K562 (cell line): ENCODE data around the gene PRPH2. TPM values are rescaled to one million over a fixed set of nuclear protein-coding genes. Genes with fewer than 3 reads are reported as not detected.

Experiments used
- BDP1 ChIP-seq: IDR thresholded peaks from 3 replicates; pipeline ENCODE4 v1.6.1; 2011; ENCODE audit not compliant: insufficient read length, insufficient read depth
- ELF2 ChIP-seq: fragments of 250-450 bp; sonication (Bioruptor Pico); IDR thresholded peaks from 2 replicates; pipeline ENCODE4 v1.5.0; 2021; ENCODE audit warnings: mild to moderate bottlenecking
- ETS2 ChIP-seq: IDR thresholded peaks from 2 replicates; pipeline ENCODE4 v1.6.1; 2016; ENCODE audit warnings: borderline replicate concordance, missing genetic modification characterization, mild to moderate bottlenecking, moderate library complexity, missing compliant biosample characterization; ENCODE audit not compliant: poor library complexity, severe bottlenecking
- HMG20A ChIP-seq: fragments of 450-650 bp; formaldehyde crosslinking; conservative IDR thresholded peaks from 2 replicates; pipeline ENCODE4 v1.4.0; 2020; ENCODE audit warnings: mild to moderate bottlenecking, mixed read lengths
- MIER1 ChIP-seq: fragments of 450-650 bp; IDR thresholded peaks from 2 replicates; pipeline ENCODE4 v1.6.1; 2016; ENCODE audit warnings: antibody characterized with exemption, mild to moderate bottlenecking, low read depth
- MTF1 ChIP-seq: fragments of 250-450 bp; sonication (Bioruptor Pico); IDR thresholded peaks from 2 replicates; pipeline ENCODE4 v1.9.0; 2021; ENCODE audit warnings: moderate library complexity, mild to moderate bottlenecking, inconsistent platforms, borderline replicate concordance
- NELFE ChIP-seq: IDR thresholded peaks from 2 replicates; pipeline ENCODE4 v1.6.1; 2011; ENCODE audit warnings: mild to moderate bottlenecking; ENCODE audit not compliant: insufficient read depth, insufficient read length
- NFIX ChIP-seq: fragments of 250-450 bp; sonication (Bioruptor Pico); IDR thresholded peaks from 2 replicates; pipeline ENCODE4 v1.4.0; 2020; ENCODE audit warnings: low read depth, mild to moderate bottlenecking, moderate library complexity
- PML ChIP-seq: IDR thresholded peaks from 2 replicates; pipeline ENCODE4 v1.6.1; 2012; ENCODE audit warnings: low read length, inconsistent platforms
- RAD51 ChIP-seq: fragments of 450-650 bp; IDR thresholded peaks from 2 replicates; pipeline ENCODE4 v1.7.1; 2016; ENCODE audit warnings: low read depth, mild to moderate bottlenecking, borderline replicate concordance
- RCOR1 ChIP-seq, 2 experiments: IDR thresholded peaks; 2 replicates each; pipeline ENCODE4 v1.6.1; 2012; ENCODE audit warnings: low read depth in 2 of 2, low read length in 2 of 2, borderline replicate concordance in 1 of 2, improper control_type of control experiment in 1 of 2
- SMARCB1 ChIP-seq: IDR thresholded peaks from 2 replicates; pipeline ENCODE4 v1.6.1; 2011; ENCODE audit warnings: improper control_type of control experiment, low read depth; ENCODE audit not compliant: insufficient read length
- SOX6 ChIP-seq: fragments of 450-650 bp; IDR thresholded peaks from 2 replicates; pipeline ENCODE4 v1.6.1; 2014; ENCODE audit warnings: mild to moderate bottlenecking
- TARDBP ChIP-seq: fragments of 450-650 bp; IDR thresholded peaks from 2 replicates; pipeline ENCODE4 v1.6.1; 2016
- XRCC3 ChIP-seq: fragments of 450-650 bp; IDR thresholded peaks from 2 replicates; pipeline ENCODE4 v1.6.1; 2017; ENCODE audit warnings: mild to moderate bottlenecking, moderate library complexity
- ZBTB1 ChIP-seq: sonication (generic); formaldehyde crosslinking; IDR thresholded peaks from 2 replicates; pipeline ENCODE4 v1.8.1; 2023; ENCODE audit warnings: missing genetic modification reagents, low read depth, mild to moderate bottlenecking, borderline replicate concordance
- ZEB2 ChIP-seq: fragments of 450-650 bp; IDR thresholded peaks from 2 replicates; pipeline ENCODE4 v1.6.1; 2016
- ZKSCAN1 ChIP-seq: fragments of 150-350 bp; IDR thresholded peaks from 2 replicates; pipeline ENCODE4 v1.6.1; 2016; ENCODE audit warnings: low read depth, low read length
- ZNF668 ChIP-seq: fragments of 250-450 bp; sonication (Bioruptor Pico); IDR thresholded peaks from 2 replicates; pipeline ENCODE4 v1.8.0; 2022; ENCODE audit warnings: mild to moderate bottlenecking, inconsistent platforms
- ZNF699 ChIP-seq: fragments of 250-450 bp; sonication (Bioruptor Pico); IDR thresholded peaks from 2 replicates; pipeline ENCODE4 v1.8.0; 2021; ENCODE audit warnings: mild to moderate bottlenecking, moderate library complexity; ENCODE audit not compliant: insufficient replicate concordance
- polyA plus RNA-seq, 8 experiments: library from polyadenylated mRNA; depleted of rRNA in 4 of 8; stranded (reverse) in 5 of 8; unstranded in 3 of 8; fragments of >200 nt; fragmentation: Nextera tagmentation in 2 of 8; fragmentation: Illumina TruSeq in 1 of 8; extraction: Ambion mirVana in 2 of 8; extraction: Trizol in 1 of 8; gene quantifications; 2 replicates each; pipeline versions ENCODE4 v1.2.1 to v1.2.3, GENCODE V29; 2011 to 2014; ENCODE audit warnings: inconsistent platforms in 1 of 8, missing spikeins in 1 of 8
- total RNA-seq, 7 experiments: library from RNA; depleted of rRNA in 6 of 7; stranded (reverse); fragments of >200 nt in 6 of 7; fragmentation: Illumina TruSeq in 2 of 7; extraction: Trizol in 2 of 7; gene quantifications; 2 replicates each; pipeline versions ENCODE4 v1.2.1 to v1.2.3, GENCODE V29; 2011 to 2021; ENCODE audit warnings: low replicate concordance in 1 of 7
- TF ChIP-seq, protein P1 (sequence below): fragments of 250-450 bp; sonication (Bioruptor Pico); IDR thresholded peaks from 2 replicates; pipeline ENCODE4 v1.4.0; 2020
- TF ChIP-seq, protein P2 (sequence below): fragments of 450-650 bp; formaldehyde crosslinking; IDR thresholded peaks from 2 replicates; pipeline ENCODE4 v1.4.0; 2020; ENCODE audit warnings: mild to moderate bottlenecking, moderate library complexity

PRPH2 gene
- total and polyA plus RNA-seq, 9 of the 15 experiments (the other 6 are each of a cell fraction or from before 2014, with no cell fraction given): 0.03 to 0.11 (median 0.03) TPM; not detected in 5

- TF ChIP-seq, protein P1, sequence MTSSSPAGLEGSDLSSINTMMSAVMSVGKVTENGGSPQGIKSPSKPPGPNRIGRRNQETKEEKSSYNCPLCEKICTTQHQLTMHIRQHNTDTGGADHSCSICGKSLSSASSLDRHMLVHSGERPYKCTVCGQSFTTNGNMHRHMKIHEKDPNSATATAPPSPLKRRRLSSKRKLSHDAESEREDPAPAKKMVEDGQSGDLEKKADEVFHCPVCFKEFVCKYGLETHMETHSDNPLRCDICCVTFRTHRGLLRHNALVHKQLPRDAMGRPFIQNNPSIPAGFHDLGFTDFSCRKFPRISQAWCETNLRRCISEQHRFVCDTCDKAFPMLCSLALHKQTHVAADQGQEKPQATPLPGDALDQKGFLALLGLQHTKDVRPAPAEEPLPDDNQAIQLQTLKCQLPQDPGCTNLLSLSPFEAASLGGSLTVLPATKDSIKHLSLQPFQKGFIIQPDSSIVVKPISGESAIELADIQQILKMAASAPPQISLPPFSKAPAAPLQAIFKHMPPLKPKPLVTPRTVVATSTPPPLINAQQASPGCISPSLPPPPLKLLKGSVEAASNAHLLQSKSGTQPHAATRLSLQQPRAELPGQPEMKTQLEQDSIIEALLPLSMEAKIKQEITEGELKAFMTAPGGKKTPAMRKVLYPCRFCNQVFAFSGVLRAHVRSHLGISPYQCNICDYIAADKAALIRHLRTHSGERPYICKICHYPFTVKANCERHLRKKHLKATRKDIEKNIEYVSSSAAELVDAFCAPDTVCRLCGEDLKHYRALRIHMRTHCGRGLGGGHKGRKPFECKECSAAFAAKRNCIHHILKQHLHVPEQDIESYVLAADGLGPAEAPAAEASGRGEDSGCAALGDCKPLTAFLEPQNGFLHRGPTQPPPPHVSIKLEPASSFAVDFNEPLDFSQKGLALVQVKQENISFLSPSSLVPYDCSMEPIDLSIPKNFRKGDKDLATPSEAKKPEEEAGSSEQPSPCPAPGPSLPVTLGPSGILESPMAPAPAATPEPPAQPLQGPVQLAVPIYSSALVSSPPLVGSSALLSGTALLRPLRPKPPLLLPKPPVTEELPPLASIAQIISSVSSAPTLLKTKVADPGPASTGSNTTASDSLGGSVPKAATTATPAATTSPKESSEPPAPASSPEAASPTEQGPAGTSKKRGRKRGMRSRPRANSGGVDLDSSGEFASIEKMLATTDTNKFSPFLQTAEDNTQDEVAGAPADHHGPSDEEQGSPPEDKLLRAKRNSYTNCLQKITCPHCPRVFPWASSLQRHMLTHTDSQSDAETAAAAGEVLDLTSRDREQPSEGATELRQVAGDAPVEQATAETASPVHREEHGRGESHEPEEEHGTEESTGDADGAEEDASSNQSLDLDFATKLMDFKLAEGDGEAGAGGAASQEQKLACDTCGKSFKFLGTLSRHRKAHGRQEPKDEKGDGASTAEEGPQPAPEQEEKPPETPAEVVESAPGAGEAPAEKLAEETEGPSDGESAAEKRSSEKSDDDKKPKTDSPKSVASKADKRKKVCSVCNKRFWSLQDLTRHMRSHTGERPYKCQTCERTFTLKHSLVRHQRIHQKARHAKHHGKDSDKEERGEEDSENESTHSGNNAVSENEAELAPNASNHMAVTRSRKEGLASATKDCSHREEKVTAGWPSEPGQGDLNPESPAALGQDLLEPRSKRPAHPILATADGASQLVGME (CRISPR knock-in tag): no peak
- TF ChIP-seq ZNF699 (CRISPR knock-in tag) (no peak), RCOR1 (IDR thresholded peaks at IDR 0.05; ENCODE audit: borderline replicate concordance in 1 of 2, low read depth in 2 of 2, low read length in 2 of 2) (peak in 1 of 2 experiments; percentile 23; a peak in 1 of 4 replicates), TARDBP (no peak), ELF2 (CRISPR knock-in tag) (no peak), ZEB2 (no peak), PML (no peak), HMG20A (CRISPR knock-in tag) (no peak), SOX6 (no peak), ZNF668 (CRISPR knock-in tag) (no peak), NELFE (no peak), MTF1 (no peak), BDP1 (no peak), SMARCB1 (no peak), RAD51 (no peak), ZBTB1 (CRISPR knock-in tag) (no peak), MIER1 (no peak), ZKSCAN1 (no peak), ETS2 (tag) (no peak), XRCC3 (no peak), NFIX (CRISPR knock-in tag) (no peak)
- TF ChIP-seq, protein P2, sequence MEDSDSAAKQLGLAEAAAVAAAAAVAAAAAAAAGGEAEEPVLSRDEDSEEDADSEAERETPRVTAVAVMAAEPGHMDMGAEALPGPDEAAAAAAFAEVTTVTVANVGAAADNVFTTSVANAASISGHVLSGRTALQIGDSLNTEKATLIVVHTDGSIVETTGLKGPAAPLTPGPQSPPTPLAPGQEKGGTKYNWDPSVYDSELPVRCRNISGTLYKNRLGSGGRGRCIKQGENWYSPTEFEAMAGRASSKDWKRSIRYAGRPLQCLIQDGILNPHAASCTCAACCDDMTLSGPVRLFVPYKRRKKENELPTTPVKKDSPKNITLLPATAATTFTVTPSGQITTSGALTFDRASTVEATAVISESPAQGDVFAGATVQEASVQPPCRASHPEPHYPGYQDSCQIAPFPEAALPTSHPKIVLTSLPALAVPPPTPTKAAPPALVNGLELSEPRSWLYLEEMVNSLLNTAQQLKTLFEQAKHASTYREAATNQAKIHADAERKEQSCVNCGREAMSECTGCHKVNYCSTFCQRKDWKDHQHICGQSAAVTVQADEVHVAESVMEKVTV (CRISPR knock-in tag): peak; percentile 82
Observed at GRCh38 chr6:42661540-42662153, 60.8 kb downstream of the PRPH2 start (continued).
